AG09319 (cell line): Measurements from ENCODE around the gene KLHL1.

Source experiments
- DNase-seq: peaks from one replicate; pipeline ENCODE4 v3.0.0-alpha.2; 2010; ENCODE audit warnings: low read depth; ENCODE audit errors: extremely low read depth
- CTCF ChIP-seq: IDR thresholded peaks from 2 replicates; pipeline ENCODE4 v1.5.1; 2011; ENCODE audit warnings: low read depth, mild to moderate bottlenecking, inconsistent platforms, low read length, moderate library complexity

KLHL1 gene

GRCh38 chr13:69856331-69856730, 251.9 kb downstream of the KLHL1 start:
- no peak for DNase-seq
- no peak for TF ChIP-seq CTCF

- DNase-seq: no peak
- TF ChIP-seq CTCF: no peak
Measured at GRCh38 chr13:69828527-69828926, 279.7 kb downstream of the KLHL1 start.

- no peak for TF ChIP-seq CTCF
- DNase-seq: no peak
Measured at GRCh38 chr13:69820180-69820579, 288.1 kb downstream of the KLHL1 start.

GRCh38 chr13:69817333-69817869, 290.9 kb downstream of the KLHL1 start:
- TF ChIP-seq CTCF: no peak
- no peak for DNase-seq

GRCh38 chr13:69809152-69809551, 299.1 kb downstream of the KLHL1 start:
- no peak for DNase-seq
- no peak for TF ChIP-seq CTCF

- no peak for DNase-seq
- TF ChIP-seq CTCF: no peak
Measured at GRCh38 chr13:69796256-69796655, 312.0 kb downstream of the KLHL1 start.

GRCh38 chr13:69793783-69794453, 314.3 kb downstream of the KLHL1 start:
- no peak for TF ChIP-seq CTCF

More at GRCh38 chr13:69793783-69794453, 314.3 kb downstream of the KLHL1 start:
- no peak for DNase-seq
